Nephron progenitor cell (in vitro differentiated cells): Measurements from ENCODE around the gene ERCC6L2.

Experiments used
- DNase-seq: peaks from one replicate; pipeline ENCODE4 v3.0.0; 2021
- H3K27ac Mint-ChIP-seq: 2 replicates; pipeline ENCODE4 v1.8.0; 2021; ENCODE audit warnings: mild to moderate bottlenecking, moderate library complexity, mixed read lengths
- H3K27me3 Mint-ChIP-seq: 2 replicates; pipeline ENCODE4 v1.8.0; 2021; ENCODE audit warnings: mild to moderate bottlenecking, low read depth, mixed read lengths; ENCODE audit not compliant: poor library complexity
- H3K36me3 Mint-ChIP-seq: 2 replicates; pipeline ENCODE4 v1.8.0; 2021; ENCODE audit warnings: low read depth, mixed read lengths
- H3K4me1 Mint-ChIP-seq: 2 replicates; pipeline ENCODE4 v1.8.0; 2021; ENCODE audit warnings: mixed read lengths
- H3K4me3 Mint-ChIP-seq: 2 replicates; pipeline ENCODE4 v1.8.0; 2021; ENCODE audit warnings: mild to moderate bottlenecking, moderate library complexity, mixed read lengths
- H3K9me3 Mint-ChIP-seq: 2 replicates; pipeline ENCODE4 v1.8.0; 2021; ENCODE audit warnings: mild to moderate bottlenecking, moderate library complexity, mixed read lengths
- CTCF ChIP-seq: fragments of 200-600 bp; sonication (generic); IDR thresholded peaks from 2 replicates; pipeline ENCODE4 v1.5.0; 2021; ENCODE audit warnings: antibody characterized with exemption

ERCC6L2 gene

GRCh38 chr9:95991326-95991725 lies 115.8 kb downstream of the ERCC6L2 start:
- H3K36me3 Mint-ChIP-seq = peaks cover 52% of the 10 kb centered on the region
- peaks cover 12% of the 10 kb centered on the region for H3K4me1 Mint-ChIP-seq

GRCh38 chr9:95992536-95992935 lies 117.0 kb downstream of the ERCC6L2 start:
- Mint-ChIP-seq H3K4me3 (no peak overlapping the region), H3K9me3 (peaks cover 12% of the 10 kb centered on the region), H3K27me3 (no peaks in the 10 kb centered on the region), H3K27ac (no peak overlapping the region), H3K36me3 (peaks cover 51% of the 10 kb centered on the region), H3K4me1 (peaks cover 12% of the 10 kb centered on the region)
- TF ChIP-seq CTCF = no peak
- no peak for DNase-seq

More at GRCh38 chr9:95991326-95991725, 115.8 kb downstream of the ERCC6L2 start:
- no peak overlapping the region for H3K27ac Mint-ChIP-seq
- H3K27me3 Mint-ChIP-seq = no peaks in the 10 kb centered on the region
- no peak for DNase-seq
- H3K4me3 Mint-ChIP-seq = no peak overlapping the region
- H3K9me3 Mint-ChIP-seq = peaks cover 23% of the 10 kb centered on the region
- TF ChIP-seq CTCF = no peak

- Mint-ChIP-seq H3K36me3 (peaks cover 48% of the 10 kb centered on the region), H3K9me3 (peaks cover 7% of the 10 kb centered on the region), H3K4me1 (peaks cover 12% of the 10 kb centered on the region), H3K4me3 (no peak overlapping the region), H3K27ac (no peak overlapping the region), H3K27me3 (no peaks in the 10 kb centered on the region)
- TF ChIP-seq CTCF = no peak
- DNase-seq = no peak
Measured at GRCh38 chr9:95993337-95993736, 117.8 kb downstream of the ERCC6L2 start.

- no peak for TF ChIP-seq CTCF
- Mint-ChIP-seq H3K4me3 (no peak overlapping the region), H3K36me3 (peaks cover 77% of the 10 kb centered on the region), H3K27me3 (peaks cover 3% of the 10 kb centered on the region), H3K4me1 (no peaks in the 10 kb centered on the region), H3K27ac (no peak overlapping the region), H3K9me3 (peaks cover 37% of the 10 kb centered on the region)
- DNase-seq = no peak
Measured at GRCh38 chr9:95999390-95999789, 123.9 kb downstream of the ERCC6L2 start.

GRCh38 chr9:96004379-96004778 lies 128.9 kb downstream of the ERCC6L2 start:
- no peak for DNase-seq
- H3K36me3 Mint-ChIP-seq = peaks cover 44% of the 10 kb centered on the region
- H3K27me3 Mint-ChIP-seq = peaks cover 3% of the 10 kb centered on the region
- no peak overlapping the region for H3K27ac Mint-ChIP-seq
- no peak for TF ChIP-seq CTCF
- H3K4me3 Mint-ChIP-seq = no peak overlapping the region
- H3K9me3 Mint-ChIP-seq = peaks cover 32% of the 10 kb centered on the region
- H3K4me1 Mint-ChIP-seq = peaks cover 13% of the 10 kb centered on the region

GRCh38 chr9:96006296-96006879 lies 130.9 kb downstream of the ERCC6L2 start:
- H3K27me3 Mint-ChIP-seq = peaks cover 3% of the 10 kb centered on the region
- DNase-seq = no peak
- no peak for TF ChIP-seq CTCF
- peaks cover 25% of the 10 kb centered on the region for H3K4me1 Mint-ChIP-seq
- H3K36me3 Mint-ChIP-seq = peaks cover 45% of the 10 kb centered on the region
- peaks cover 19% of the 10 kb centered on the region for H3K9me3 Mint-ChIP-seq
- no peak overlapping the region for H3K27ac Mint-ChIP-seq
- H3K4me3 Mint-ChIP-seq = no peak overlapping the region
